RWPE1 (cell line): ENCODE measurements around the gene TSPYL6.

ENCODE experiments used
- CTCF ChIA-PET: fragments of 350-600 bp; sonication (Branson Sonifier 250); formaldehyde crosslinking; extraction: SDS; loops from one replicate; lab custom pipeline; 2021; lab: Yijun Ruan, JAX
- POLR2A ChIA-PET: fragments of 400-600 bp; formaldehyde crosslinking; extraction: SDS; loops from one replicate; lab custom pipeline; 2020; ENCODE audit warnings: antibody characterized with exemption; ENCODE audit not compliant: low non-redundant PET; lab: Yijun Ruan, JAX
- DNase-seq: peaks from one replicate; pipeline ENCODE4 v3.0.0; 2012; ENCODE audit warnings: low spot score
- H3K27ac ChIP-seq: fragments of 450-650 bp; 2 replicates; pipeline ENCODE4 v1.5.1; 2017
- TF ChIP-seq, protein P1 (sequence below): fragments of 450-650 bp; conservative IDR thresholded peaks from 2 replicates; pipeline ENCODE4 v1.5.1; 2017; ENCODE audit warnings: low read depth, mild to moderate bottlenecking

TSPYL6 gene

DNA sequence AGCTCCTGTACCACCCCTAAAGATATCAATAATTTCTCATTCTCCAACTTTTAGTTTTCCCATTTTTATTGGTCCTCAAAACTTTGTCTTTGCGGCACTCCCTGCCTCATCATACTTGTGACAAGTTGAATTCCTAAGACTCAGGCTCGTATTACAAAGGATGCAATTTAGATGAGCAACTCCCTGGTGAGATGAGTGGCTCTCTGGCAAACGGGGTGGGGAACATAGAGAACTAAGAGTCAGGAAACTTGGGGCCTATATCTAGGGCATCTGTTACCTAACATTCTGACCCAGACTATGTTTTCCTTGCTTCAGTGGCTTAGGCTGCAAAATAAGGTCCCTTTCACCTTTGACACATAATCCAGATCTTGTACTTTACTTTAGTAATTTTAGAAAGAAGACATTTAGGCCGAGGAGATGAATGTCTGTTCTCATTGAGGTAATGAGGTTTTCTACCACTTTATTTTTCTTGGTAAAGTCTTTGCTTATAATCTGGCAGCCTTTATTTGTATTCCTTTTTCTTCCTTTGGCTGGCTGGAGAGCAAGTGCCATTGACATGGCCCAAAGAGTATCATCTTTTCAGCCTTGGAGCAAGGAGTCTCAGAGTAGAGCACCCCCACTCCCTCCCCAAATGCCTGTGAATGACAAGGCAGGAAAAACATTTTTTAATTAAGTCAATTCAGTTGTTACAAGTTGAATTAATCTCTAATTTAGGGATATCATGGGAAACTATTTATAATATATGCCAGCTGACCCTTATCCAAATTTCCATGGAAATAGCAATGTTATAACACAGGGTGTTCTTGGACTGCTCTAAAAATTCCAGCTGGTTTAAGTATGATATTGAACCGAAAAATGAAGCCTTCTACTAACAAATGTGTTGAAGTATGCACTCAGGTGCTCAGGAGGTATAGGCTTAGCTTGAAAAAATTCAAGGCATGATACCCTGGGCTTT, 15.2 kb downstream of the TSPYL6 start:
- POLR2A ChIA-PET = interaction anchor here (0.5 kb wide), 1 partner anchor 138 kb away, joined by 4 read pairs; no protein-coding TSS in a partner anchor
- CTCF ChIA-PET = no interaction called here
- no peak overlapping the region for H3K27ac ChIP-seq

DNA sequence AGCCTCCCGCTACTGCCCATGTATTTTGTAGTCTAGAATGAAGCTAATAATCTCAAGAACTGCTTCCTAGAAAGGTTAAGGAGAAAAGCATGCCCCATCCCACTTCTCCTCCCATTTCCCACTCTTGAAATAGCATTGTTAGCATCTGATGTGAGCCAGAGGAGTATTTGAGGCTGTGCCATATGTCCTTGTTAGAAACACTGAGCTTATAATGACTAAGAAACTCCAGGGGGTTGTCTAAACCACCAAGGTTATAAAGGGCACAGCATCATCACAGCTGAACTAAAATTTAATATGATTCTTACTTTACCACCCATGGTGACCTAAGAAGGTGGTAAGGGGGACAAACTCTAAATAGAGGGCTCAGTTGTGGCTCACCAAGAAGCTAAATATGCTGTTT, 16.6 kb downstream of the TSPYL6 start:
- DNase-seq = no peak
- TF ChIP-seq, protein P1, sequence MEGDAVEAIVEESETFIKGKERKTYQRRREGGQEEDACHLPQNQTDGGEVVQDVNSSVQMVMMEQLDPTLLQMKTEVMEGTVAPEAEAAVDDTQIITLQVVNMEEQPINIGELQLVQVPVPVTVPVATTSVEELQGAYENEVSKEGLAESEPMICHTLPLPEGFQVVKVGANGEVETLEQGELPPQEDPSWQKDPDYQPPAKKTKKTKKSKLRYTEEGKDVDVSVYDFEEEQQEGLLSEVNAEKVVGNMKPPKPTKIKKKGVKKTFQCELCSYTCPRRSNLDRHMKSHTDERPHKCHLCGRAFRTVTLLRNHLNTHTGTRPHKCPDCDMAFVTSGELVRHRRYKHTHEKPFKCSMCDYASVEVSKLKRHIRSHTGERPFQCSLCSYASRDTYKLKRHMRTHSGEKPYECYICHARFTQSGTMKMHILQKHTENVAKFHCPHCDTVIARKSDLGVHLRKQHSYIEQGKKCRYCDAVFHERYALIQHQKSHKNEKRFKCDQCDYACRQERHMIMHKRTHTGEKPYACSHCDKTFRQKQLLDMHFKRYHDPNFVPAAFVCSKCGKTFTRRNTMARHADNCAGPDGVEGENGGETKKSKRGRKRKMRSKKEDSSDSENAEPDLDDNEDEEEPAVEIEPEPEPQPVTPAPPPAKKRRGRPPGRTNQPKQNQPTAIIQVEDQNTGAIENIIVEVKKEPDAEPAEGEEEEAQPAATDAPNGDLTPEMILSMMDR = no peak
- CTCF ChIA-PET = interaction anchor here (0.6 to 1.2 kb wide), 4 partner anchors 27 to 189 kb away, joined by 3 to 5 read pairs (median 4); no protein-coding TSS in a partner anchor
- H3K27ac ChIP-seq = no peak overlapping the region
- POLR2A ChIA-PET = no interaction called here

More for the DNA sequence above, 15.2 kb downstream of the TSPYL6 start:
- TF ChIP-seq, protein P1 = no peak
- no peak for DNase-seq

DNA sequence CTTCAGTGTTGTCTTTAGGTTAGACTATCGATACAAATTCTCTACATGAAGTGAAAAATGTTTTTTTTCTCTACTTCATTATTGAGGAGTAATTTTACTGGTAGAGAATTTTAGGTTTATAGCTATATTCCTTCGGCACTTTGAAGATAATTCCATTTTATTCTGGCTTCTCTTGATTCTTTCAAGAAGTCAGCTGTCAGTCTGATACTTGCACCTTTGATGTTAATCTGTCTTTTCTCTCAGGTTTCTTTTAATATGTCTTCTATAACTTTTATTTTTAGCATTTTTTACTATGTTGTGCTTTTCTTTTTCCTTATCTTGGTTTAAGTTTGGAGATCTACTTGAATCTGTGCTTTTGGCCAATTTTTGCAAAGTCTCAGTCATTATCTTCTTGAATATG, 18.6 kb downstream of the TSPYL6 start:
- TF ChIP-seq, protein P1 = no peak
- no peak overlapping the region for H3K27ac ChIP-seq
- ChIA-PET CTCF (interaction anchor here (0.7 kb wide), 1 partner anchor 66 kb away, joined by 5 read pairs; no protein-coding TSS in a partner anchor), POLR2A (no interaction called here)
- DNase-seq = no peak

DNA sequence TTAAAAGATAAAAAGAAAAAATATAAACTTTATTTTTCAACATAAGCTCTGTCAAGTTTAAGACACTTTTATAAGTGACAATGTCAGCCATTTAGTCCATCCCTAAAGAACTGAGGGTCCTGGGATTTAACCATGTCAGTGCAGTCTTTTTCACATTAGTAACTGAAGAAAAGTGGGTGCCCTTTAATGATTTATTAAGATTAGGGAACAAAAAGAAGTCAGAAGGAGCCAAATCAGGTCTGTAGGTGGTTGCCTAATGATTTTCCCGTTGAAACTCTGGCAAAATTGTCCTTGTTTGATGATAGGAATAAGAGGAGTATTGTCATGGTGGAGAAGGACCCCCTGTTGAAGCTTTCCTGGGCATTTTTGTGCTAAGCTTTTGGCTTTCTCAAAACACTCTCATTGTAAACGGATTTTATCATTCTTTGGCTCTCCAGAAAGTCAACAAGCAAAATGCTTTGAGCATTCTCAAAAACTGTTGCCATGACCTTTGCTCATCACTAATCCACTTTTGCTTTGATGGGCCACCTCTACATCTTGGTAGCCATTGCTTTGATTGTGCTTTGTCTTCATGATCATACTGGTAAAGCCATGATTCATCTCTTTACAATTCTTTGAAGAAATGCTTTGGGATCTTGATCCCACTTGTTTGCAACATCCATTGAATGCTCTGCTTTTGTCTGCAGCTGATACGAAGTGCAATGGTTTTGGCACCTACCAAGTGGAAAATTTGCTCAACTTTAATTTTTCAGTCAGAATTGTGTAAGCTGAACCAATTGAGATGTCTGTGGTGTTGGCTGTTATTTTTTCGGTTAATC, 22.0 kb downstream of the TSPYL6 start:
- ChIA-PET POLR2A (no interaction called here), CTCF (interaction anchor here (0.7 kb wide), 1 partner anchor 22 kb away, joined by 3 read pairs; no protein-coding TSS in a partner anchor)
- TF ChIP-seq, protein P1 = no peak
- DNase-seq = no peak
- no peak overlapping the region for H3K27ac ChIP-seq

DNA sequence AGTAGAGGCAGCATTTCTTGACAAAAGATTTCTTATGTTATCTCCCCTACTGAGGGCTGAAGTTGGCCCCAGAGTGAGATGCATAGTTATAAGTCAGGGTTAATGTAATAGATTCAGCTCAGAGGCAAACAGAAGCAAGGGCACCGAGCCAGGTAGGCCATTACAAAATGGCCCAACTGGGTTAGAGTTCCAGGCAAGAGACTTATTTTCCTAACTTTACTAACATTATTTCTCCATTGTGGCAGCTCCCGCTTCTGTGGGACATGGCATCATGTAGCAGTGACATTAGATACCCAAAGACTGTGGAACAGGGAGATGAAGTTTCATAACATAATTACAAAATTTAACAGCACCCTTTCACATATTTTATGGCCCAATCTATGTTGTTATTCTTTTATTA, 27.1 kb downstream of the TSPYL6 start:
- ChIA-PET CTCF (interaction anchor here (0.5 kb wide), 1 partner anchor 175 kb away, joined by 3 read pairs; no protein-coding TSS in a partner anchor), POLR2A (no interaction called here)
- H3K27ac ChIP-seq = no peak overlapping the region
- no peak for DNase-seq
- TF ChIP-seq, protein P1 = no peak

DNA sequence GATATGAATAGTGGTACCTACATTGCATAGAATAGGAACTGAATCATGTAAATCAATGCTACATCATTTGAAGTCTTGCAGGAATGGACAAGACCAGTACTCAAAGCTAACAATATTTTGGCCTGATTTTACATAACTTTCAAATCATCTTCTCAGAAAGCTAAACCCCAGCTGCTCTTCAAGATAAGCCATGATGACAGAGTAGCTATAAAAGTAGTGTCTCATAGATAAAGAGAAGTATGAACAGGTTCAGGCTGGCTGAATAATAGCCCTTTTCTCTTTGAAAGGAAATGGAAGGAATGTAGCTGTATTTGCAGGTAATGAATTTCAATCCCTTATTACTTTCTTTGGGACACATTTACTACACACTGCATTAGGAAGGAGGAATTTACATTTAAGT, 28.2 kb downstream of the TSPYL6 start:
- no peak overlapping the region for H3K27ac ChIP-seq
- TF ChIP-seq, protein P1 = no peak
- no peak for DNase-seq
- ChIA-PET CTCF (no interaction called here), POLR2A (no interaction called here)
